Prostate gland (tissue), 2 donors: Measurements from ENCODE around the gene CPNE2. TPM values are rescaled to one million over a fixed set of nuclear protein-coding genes. Genes with fewer than 3 reads are reported as not detected.

Experiments used
- DNase-seq: peaks from one replicate; pipeline ENCODE4 v3.0.0-alpha.2; 2019; ENCODE audit warnings: low spot score
- H3K27ac ChIP-seq, 2 donors: fragments of 200-600 bp; sonication (generic); 2 replicates each; pipeline ENCODE4 v1.5.1; 2017 to 2019
- H3K27me3 ChIP-seq: fragments of 200-600 bp; sonication (generic); replicated peaks from 2 replicates; pipeline ENCODE4 v1.5.1; 2019; ENCODE audit not compliant: insufficient read depth
- H3K36me3 ChIP-seq, 2 donors: fragments of 200-600 bp; sonication (generic); 1 replicate in 1 of 2; 2 replicates in 1 of 2; pipeline versions ENCODE4 v1.5.1 to v1.8.1; 2017 to 2019
- H3K4me1 ChIP-seq: fragments of 200-600 bp; sonication (generic); replicated peaks from 2 replicates; pipeline ENCODE4 v1.5.1; 2019
- H3K4me3 ChIP-seq, 2 donors: fragments of 200-600 bp; sonication (generic); 2 replicates each; pipeline ENCODE4 v1.5.1; 2017 to 2019
- H3K9me3 ChIP-seq: fragments of 200-600 bp; sonication (generic); 2 replicates; pipeline ENCODE4 v1.5.1; 2017
- POLR2A ChIP-seq: fragments of 450-650 bp; IDR thresholded peaks from one replicate; pipeline ENCODE4 v1.6.1; 2016; ENCODE audit warnings: antibody characterized with exemption, mild to moderate bottlenecking
- POLR2AphosphoS5 ChIP-seq: sonication (generic); formaldehyde crosslinking; IDR thresholded peaks from one replicate; pipeline ENCODE4 v1.6.1; 2017; ENCODE audit warnings: antibody characterized with exemption
- WGBS: methylation state at CpG from one replicate; pipeline ENCODE4 v1.1.5; 2018; 5-methylcytosine and 5-hydroxymethylcytosine counted together
- intact Hi-C: fragments of 100-400 bp; cut with DNase I; formaldehyde crosslinking; loops from one replicate; pipeline ENCODE4 v1.14.2; 2022
- total RNA-seq, 2 donors: library from RNA; depleted of rRNA; stranded (reverse); fragments of >200 nt; gene quantifications; one replicate each; pipeline ENCODE4 v1.1.0, GENCODE V29; 2016
- TF ChIP-seq, protein P1 (sequence below), 4 experiments: fragments of 200-600 bp in 2 of 4; fragments of 450-650 bp in 2 of 4; sonication (generic) in 2 of 4; IDR thresholded peaks; 1 replicate in 3 of 4; 2 replicates in 1 of 4; pipeline ENCODE4 v1.5.1; 2016 to 2019; ENCODE audit warnings: antibody characterized with exemption in 4 of 4, mild to moderate bottlenecking in 2 of 4, moderate library complexity in 2 of 4

The CPNE2 gene
- total RNA-seq, 2 donors from 2014 or later, result 22.3 to 23.3 TPM

DNA sequence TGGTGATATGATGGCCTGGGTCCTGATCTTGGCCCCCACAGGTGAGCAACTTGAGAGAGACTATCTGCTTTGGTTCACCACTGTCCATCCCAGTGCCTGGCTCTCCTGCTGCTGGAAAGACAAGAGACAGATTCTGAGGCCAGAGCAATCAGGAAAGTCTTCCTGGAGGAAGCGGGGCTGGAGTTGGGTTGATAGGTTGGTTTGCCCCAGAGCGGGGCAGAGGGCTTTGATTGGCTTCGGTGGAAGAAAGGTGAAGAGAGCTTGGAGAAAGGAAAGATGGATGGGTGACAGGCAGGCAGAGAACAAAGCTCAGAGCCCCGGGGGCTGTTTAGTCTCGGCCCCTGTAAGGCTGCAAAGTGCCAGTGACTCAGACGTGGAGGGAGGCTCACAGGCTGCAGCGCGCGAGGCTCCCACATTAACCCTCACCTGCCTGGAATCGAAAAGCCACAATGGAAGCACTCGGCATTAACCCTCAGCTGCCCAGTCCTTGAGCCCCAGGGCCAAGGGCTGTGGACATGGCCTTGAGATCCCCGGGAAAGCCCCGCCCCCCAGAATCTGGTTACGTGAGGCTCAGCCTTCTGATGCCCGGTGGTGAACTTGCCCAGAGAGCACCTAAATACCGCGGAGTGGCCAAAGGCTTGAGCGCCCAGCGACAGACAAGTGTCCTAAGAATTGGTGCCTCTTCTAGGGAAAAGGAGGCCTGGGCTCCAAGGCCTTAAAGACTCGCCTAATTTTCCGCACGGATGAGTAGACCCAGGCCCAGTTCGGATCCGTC is 996 bp upstream of the CPNE2 start:
- Histone ChIP-seq H3K4me1 (peaks cover 6% of the 10 kb centered on the region), H3K27ac (peak overlapping the region; percentile 73 to 75), H3K27me3 (no peaks in the 10 kb centered on the region), H3K9me3 (no peaks in the 10 kb centered on the region), H3K4me3 (peak overlapping the region; percentile 76 to 87), H3K36me3 (no peaks in the 10 kb centered on the region)
- 19% methylated on average over 24 of the region's 24 CpGs for WGBS
- intact Hi-C loops, result loop anchor here (5.0 to 10.0 kb wide), 2 partner anchors 203 to 326 kb away; no protein-coding TSS in a partner anchor
- no peak for DNase-seq
- TF ChIP-seq, protein P1, sequence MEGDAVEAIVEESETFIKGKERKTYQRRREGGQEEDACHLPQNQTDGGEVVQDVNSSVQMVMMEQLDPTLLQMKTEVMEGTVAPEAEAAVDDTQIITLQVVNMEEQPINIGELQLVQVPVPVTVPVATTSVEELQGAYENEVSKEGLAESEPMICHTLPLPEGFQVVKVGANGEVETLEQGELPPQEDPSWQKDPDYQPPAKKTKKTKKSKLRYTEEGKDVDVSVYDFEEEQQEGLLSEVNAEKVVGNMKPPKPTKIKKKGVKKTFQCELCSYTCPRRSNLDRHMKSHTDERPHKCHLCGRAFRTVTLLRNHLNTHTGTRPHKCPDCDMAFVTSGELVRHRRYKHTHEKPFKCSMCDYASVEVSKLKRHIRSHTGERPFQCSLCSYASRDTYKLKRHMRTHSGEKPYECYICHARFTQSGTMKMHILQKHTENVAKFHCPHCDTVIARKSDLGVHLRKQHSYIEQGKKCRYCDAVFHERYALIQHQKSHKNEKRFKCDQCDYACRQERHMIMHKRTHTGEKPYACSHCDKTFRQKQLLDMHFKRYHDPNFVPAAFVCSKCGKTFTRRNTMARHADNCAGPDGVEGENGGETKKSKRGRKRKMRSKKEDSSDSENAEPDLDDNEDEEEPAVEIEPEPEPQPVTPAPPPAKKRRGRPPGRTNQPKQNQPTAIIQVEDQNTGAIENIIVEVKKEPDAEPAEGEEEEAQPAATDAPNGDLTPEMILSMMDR (IDR thresholded peaks at IDR 0.05), result no peak
- TF ChIP-seq POLR2AphosphoS5, result no peak

DNA sequence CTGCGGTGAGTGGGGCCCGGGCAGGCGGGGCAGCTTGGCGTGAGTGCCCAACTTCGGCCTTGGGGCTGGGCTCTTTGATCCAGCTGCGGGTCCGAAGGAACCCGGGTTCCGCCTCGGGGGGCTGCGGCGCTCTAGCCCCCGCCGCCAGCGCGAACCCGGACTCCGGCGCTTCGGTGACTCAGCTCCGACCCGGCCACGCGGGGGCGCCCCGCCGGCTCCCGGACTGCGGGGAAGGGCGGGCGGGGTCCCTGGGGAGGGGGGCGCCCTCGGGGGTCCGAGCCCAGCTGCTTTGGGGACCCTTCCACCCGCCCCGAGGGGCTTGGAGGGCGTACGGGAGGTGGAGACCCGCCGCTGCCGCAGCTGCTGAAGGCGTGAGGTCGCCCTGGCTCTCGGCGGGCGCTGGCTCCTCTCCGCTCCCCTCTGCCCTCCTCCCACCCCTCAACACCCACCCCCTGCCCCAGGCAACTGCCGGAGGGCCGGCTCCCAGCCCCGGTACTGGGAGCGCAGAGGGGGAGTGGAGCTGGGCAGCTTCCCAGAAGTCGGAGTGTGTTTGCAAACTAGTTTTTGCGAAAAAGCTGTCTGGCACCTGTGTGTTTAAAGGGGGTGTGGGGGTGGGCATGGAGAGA is 516 bp downstream of the CPNE2 start:
- Histone ChIP-seq H3K27me3 (no peaks in the 10 kb centered on the region), H3K27ac (peak overlapping the region; percentile 72 to 73), H3K9me3 (no peaks in the 10 kb centered on the region), H3K36me3 (no peaks in the 10 kb centered on the region), H3K4me1 (peaks cover 6% of the 10 kb centered on the region), H3K4me3 (peak overlapping the region; percentile 76 to 87)
- TF ChIP-seq, protein P1 (IDR thresholded peaks at IDR 0.05), result peak; percentile 32 to 56 (median 55)
- no peak for TF ChIP-seq POLR2AphosphoS5
- peak; percentile 34 for DNase-seq
- intact Hi-C loops, result loop anchor here (5.0 to 10.0 kb wide), 2 partner anchors 202 to 324 kb away; no protein-coding TSS in a partner anchor
- 0% methylated on average over 40 of the region's 53 CpGs for WGBS

DNA sequence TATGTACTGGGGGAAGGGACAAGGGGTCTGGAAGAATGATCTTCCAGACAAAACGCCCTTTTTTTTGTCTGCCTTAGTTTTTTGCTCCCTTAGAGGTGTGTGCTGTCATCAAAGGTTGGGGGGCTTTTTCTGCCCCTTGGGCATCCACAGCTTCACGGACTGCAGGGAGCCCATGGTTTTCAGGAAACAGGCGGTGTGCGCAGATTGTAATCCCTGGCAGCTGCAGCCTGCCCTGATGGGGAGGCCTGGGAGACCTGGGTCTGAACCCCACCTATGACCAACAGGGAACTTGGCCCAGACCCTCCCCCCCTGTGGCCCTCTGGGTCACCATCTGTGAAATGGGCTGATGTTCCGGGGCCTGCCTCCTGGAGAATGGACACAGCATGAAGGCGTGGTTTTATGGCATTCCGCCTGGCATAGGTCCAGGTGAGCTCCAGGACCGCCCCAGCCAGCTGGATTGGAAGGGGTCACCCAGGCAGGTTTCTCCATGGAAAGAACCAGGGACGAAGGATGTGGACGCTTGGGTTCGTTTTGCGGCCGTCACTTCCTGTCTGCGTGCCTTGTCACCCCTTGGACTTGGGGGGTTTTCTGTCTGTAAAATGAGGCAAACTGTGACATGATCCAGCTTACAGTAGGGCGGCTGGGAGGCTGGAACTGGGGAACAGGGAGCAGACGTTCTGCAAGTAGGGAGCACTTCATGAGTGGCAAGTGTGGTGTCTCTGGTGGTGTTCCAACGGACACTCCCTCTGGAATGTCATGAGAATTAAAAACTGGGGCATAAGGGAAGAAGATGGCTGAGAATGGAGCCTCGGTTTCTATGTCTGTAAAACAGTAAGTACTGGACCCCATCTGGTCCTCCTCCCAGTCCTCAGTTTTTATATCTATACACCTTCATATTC is 1.5 kb downstream of the CPNE2 start:
- TF ChIP-seq, protein P1 (IDR thresholded peaks at IDR 0.05), result no peak
- TF ChIP-seq POLR2A, result no peak
- peak overlapping the region; percentile 76 to 87 for H3K4me3 ChIP-seq
- no peak for DNase-seq
- intact Hi-C loops, result loop anchor here (5.0 to 10.0 kb wide), 2 partner anchors 201 to 323 kb away; no protein-coding TSS in a partner anchor
- H3K27ac ChIP-seq, result no peak overlapping the region
- 63% methylated on average over 18 of the region's 18 CpGs for WGBS
- H3K27me3 ChIP-seq, result no peaks in the 10 kb centered on the region
- H3K9me3 ChIP-seq, result no peaks in the 10 kb centered on the region
- peaks cover 6% of the 10 kb centered on the region for H3K4me1 ChIP-seq
- H3K36me3 ChIP-seq, result no peaks in the 10 kb centered on the region

DNA sequence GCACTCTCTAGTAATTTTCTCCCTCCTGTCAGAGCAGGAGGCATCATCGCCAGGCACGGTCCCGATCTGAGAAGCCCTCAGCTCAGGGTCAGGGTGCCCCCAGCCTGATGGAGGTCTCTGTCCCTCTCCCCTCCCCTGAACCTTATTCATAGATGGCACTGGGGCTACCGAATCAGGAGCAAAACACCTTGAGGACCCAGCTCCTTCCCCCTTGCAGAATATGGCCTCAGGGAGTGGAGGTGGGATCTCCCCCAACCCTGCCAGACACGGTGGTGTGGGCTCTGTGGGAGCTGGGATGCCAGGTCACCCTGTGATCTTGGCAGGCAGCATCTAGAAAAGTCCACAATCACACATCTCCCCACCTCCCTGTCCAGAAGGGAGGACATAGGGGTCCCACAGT is 2.5 kb downstream of the CPNE2 start:
- WGBS, result 80% methylated on average over 5 of the region's 5 CpGs
- intact Hi-C loops, result loop anchor here (5.0 to 10.0 kb wide), 2 partner anchors 200 to 322 kb away; no protein-coding TSS in a partner anchor
- TF ChIP-seq, protein P1 (IDR thresholded peaks at IDR 0.05), result no peak
- TF ChIP-seq POLR2AphosphoS5 (no peak), POLR2A (no peak)

More for the DNA sequence above, 2.5 kb downstream of the CPNE2 start:
- Histone ChIP-seq H3K9me3 (no peaks in the 10 kb centered on the region), H3K27me3 (no peaks in the 10 kb centered on the region), H3K27ac (no peak overlapping the region), H3K4me1 (peaks cover 6% of the 10 kb centered on the region), H3K4me3 (no peak overlapping the region), H3K36me3 (no peaks in the 10 kb centered on the region)
- no peak for DNase-seq
